Prostate gland (tissue), 2 donors: ENCODE data around the gene ABHD2. TPM values are rescaled to one million over a fixed set of nuclear protein-coding genes. Genes with fewer than 3 reads are reported as not detected.

Source experiments
- DNase-seq: peaks from one replicate; pipeline ENCODE4 v3.0.0-alpha.2; 2019; ENCODE audit warnings: low spot score
- H3K27ac ChIP-seq, 2 donors: fragments of 200-600 bp; sonication (generic); 2 replicates each; pipeline ENCODE4 v1.5.1; 2017 to 2019
- H3K27me3 ChIP-seq: fragments of 200-600 bp; sonication (generic); replicated peaks from 2 replicates; pipeline ENCODE4 v1.5.1; 2019; ENCODE audit not compliant: insufficient read depth
- H3K36me3 ChIP-seq, 2 donors: fragments of 200-600 bp; sonication (generic); 1 replicate in 1 of 2; 2 replicates in 1 of 2; pipeline versions ENCODE4 v1.5.1 to v1.8.1; 2017 to 2019
- H3K4me1 ChIP-seq: fragments of 200-600 bp; sonication (generic); replicated peaks from 2 replicates; pipeline ENCODE4 v1.5.1; 2019
- H3K4me3 ChIP-seq, 2 donors: fragments of 200-600 bp; sonication (generic); 2 replicates each; pipeline ENCODE4 v1.5.1; 2017 to 2019
- H3K9me3 ChIP-seq: fragments of 200-600 bp; sonication (generic); 2 replicates; pipeline ENCODE4 v1.5.1; 2017
- POLR2A ChIP-seq: fragments of 450-650 bp; IDR thresholded peaks from one replicate; pipeline ENCODE4 v1.6.1; 2016; ENCODE audit warnings: antibody characterized with exemption, mild to moderate bottlenecking
- POLR2AphosphoS5 ChIP-seq: sonication (generic); formaldehyde crosslinking; IDR thresholded peaks from one replicate; pipeline ENCODE4 v1.6.1; 2017; ENCODE audit warnings: antibody characterized with exemption
- WGBS: methylation state at CpG from one replicate; pipeline ENCODE4 v1.1.5; 2018; 5-methylcytosine and 5-hydroxymethylcytosine counted together
- intact Hi-C: fragments of 100-400 bp; cut with DNase I; formaldehyde crosslinking; loops from one replicate; pipeline ENCODE4 v1.14.2; 2022
- total RNA-seq, 2 donors: library from RNA; depleted of rRNA; stranded (reverse); fragments of >200 nt; gene quantifications; one replicate each; pipeline ENCODE4 v1.1.0, GENCODE V29; 2016
- TF ChIP-seq, protein P1 (sequence below), 4 experiments: fragments of 200-600 bp in 2 of 4; fragments of 450-650 bp in 2 of 4; sonication (generic) in 2 of 4; IDR thresholded peaks; 1 replicate in 3 of 4; 2 replicates in 1 of 4; pipeline ENCODE4 v1.5.1; 2016 to 2019; ENCODE audit warnings: antibody characterized with exemption in 4 of 4, mild to moderate bottlenecking in 2 of 4, moderate library complexity in 2 of 4

The ABHD2 gene
- total RNA-seq, 2 donors from 2014 or later: 111 to 253 TPM

DNA sequence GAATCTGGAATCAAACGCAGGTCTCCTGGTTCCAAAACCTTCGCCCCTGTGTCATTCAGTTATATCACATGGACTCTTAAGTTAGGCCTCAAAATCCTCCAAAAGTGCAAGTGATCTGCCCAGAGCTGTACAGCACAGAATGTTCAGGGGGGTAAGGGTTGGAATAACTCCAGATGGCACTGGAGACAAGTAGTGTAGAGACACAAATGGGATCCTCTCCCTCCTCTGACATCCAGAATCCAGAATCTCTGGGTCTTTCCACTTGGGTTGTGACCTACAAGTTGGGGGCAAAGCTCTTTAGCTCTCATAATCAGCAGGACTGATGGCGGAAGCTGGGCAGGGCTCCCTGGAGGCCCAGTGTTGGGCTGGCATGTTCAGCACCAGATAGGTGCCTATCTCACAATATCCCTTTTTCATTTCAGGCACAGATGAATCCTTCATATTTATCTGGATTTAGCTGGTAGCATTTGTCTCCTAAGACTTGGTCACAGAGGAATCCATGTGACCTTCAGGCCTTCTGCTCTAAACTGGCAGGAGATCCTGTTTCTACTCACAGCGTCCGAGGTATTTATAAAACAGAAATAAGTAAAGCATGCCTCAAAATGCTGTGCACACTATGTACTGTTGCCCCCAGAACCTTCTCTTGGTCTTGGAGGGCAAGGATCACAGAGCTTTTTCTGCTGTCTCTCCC is 15.4 kb downstream of the ABHD2 start:
- Histone ChIP-seq H3K27me3 (no peaks in the 10 kb centered on the region), H3K9me3 (no peaks in the 10 kb centered on the region), H3K4me3 (no peak overlapping the region), H3K36me3 (peaks cover 0 to 4% of the 10 kb centered on the region in 2 donors), H3K4me1 (peaks cover 22% of the 10 kb centered on the region), H3K27ac (peak overlapping the region; percentile 66 to 92)
- no peak for DNase-seq
- 84% methylated on average over 5 of the region's 5 CpGs for WGBS
- intact Hi-C loops: no loop called here
- no peak for TF ChIP-seq POLR2AphosphoS5
- TF ChIP-seq, protein P1, sequence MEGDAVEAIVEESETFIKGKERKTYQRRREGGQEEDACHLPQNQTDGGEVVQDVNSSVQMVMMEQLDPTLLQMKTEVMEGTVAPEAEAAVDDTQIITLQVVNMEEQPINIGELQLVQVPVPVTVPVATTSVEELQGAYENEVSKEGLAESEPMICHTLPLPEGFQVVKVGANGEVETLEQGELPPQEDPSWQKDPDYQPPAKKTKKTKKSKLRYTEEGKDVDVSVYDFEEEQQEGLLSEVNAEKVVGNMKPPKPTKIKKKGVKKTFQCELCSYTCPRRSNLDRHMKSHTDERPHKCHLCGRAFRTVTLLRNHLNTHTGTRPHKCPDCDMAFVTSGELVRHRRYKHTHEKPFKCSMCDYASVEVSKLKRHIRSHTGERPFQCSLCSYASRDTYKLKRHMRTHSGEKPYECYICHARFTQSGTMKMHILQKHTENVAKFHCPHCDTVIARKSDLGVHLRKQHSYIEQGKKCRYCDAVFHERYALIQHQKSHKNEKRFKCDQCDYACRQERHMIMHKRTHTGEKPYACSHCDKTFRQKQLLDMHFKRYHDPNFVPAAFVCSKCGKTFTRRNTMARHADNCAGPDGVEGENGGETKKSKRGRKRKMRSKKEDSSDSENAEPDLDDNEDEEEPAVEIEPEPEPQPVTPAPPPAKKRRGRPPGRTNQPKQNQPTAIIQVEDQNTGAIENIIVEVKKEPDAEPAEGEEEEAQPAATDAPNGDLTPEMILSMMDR (IDR thresholded peaks at IDR 0.05): no peak

GRCh38 chr15:89104172-89104564 is 15.9 kb downstream of the ABHD2 start:
- TF ChIP-seq POLR2A (no peak), POLR2AphosphoS5 (no peak)
- TF ChIP-seq, protein P1 (IDR thresholded peaks at IDR 0.05): no peak
- Histone ChIP-seq H3K36me3 (peaks cover 0 to 4% of the 10 kb centered on the region in 2 donors), H3K9me3 (no peaks in the 10 kb centered on the region), H3K27ac (peak overlapping the region; percentile 66 to 92), H3K27me3 (no peaks in the 10 kb centered on the region), H3K4me1 (peaks cover 22% of the 10 kb centered on the region), H3K4me3 (no peak overlapping the region)
- intact Hi-C loops: no loop called here
- WGBS: 85% methylated on average over 9 of the region's 9 CpGs
- no peak for DNase-seq

GRCh38 chr15:89105147-89105546 is 16.9 kb downstream of the ABHD2 start:
- intact Hi-C loops: no loop called here
- Histone ChIP-seq H3K27ac (peak overlapping the region; percentile 66 to 92), H3K4me3 (no peak overlapping the region), H3K27me3 (no peaks in the 10 kb centered on the region), H3K9me3 (no peaks in the 10 kb centered on the region), H3K36me3 (peaks cover 0 to 4% of the 10 kb centered on the region in 2 donors), H3K4me1 (peaks cover 22% of the 10 kb centered on the region)
- no peak for TF ChIP-seq POLR2A
- peak; percentile 64 for TF ChIP-seq POLR2AphosphoS5
- TF ChIP-seq, protein P1 (IDR thresholded peaks at IDR 0.05): no peak
- WGBS: 17% methylated on average over 4 of the region's 4 CpGs
- no peak for DNase-seq

GRCh38 chr15:89106200-89106599 is 17.9 kb downstream of the ABHD2 start:
- DNase-seq: no peak
- H3K4me1 ChIP-seq: peaks cover 22% of the 10 kb centered on the region
- TF ChIP-seq POLR2A (no peak), POLR2AphosphoS5 (no peak)
- TF ChIP-seq, protein P1 (IDR thresholded peaks at IDR 0.05): no peak
- peak overlapping the region; percentile 70 to 92 for H3K27ac ChIP-seq
- WGBS: 97% methylated on average over 11 of the region's 11 CpGs
- H3K9me3 ChIP-seq: no peaks in the 10 kb centered on the region
- H3K4me3 ChIP-seq: no peak overlapping the region
- H3K27me3 ChIP-seq: no peaks in the 10 kb centered on the region
- intact Hi-C loops: no loop called here
- H3K36me3 ChIP-seq: peaks cover 0 to 4% of the 10 kb centered on the region in 2 donors

DNA sequence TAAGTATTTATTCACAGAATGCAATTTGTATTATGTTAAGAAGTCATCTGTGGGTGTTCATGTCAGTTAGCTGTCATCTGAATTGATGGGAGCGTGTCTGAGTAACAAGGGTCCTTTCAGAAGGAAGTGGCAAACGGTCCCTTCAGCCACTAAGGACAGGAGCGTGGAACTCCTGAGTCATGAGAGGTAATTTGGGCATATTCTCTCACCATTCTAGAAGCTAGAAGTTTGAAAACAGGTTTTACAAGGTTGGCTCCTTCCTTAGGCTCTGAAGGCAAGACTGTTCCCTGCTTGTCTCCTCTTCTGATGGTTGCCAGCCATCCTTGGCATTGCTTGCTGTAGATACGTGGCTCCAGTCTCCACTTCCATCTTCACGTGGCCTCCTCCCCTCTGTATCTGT is 19.7 kb downstream of the ABHD2 start:
- WGBS: 55% methylated on average over 5 of the region's 5 CpGs
- H3K36me3 ChIP-seq: peaks cover 0 to 4% of the 10 kb centered on the region in 2 donors
- peak; percentile 63 for TF ChIP-seq POLR2AphosphoS5
- peak; percentile 15 for TF ChIP-seq POLR2A
- TF ChIP-seq, protein P1 (IDR thresholded peaks at IDR 0.05): no peak
- H3K4me3 ChIP-seq: no peak overlapping the region
- no peaks in the 10 kb centered on the region for H3K27me3 ChIP-seq
- peak overlapping the region; percentile 70 to 92 for H3K27ac ChIP-seq
- DNase-seq: no peak
- H3K9me3 ChIP-seq: no peaks in the 10 kb centered on the region
- intact Hi-C loops: no loop called here
- peaks cover 27% of the 10 kb centered on the region for H3K4me1 ChIP-seq
